CD4-positive, alpha-beta T cell treated with Interleukin-1 beta for 1 hour (primary cell): ENCODE data around the gene CEACAM4.
"Not testable (repeated sequence)": the region's sequence is repeated elsewhere in the genome, so short reads cannot be mapped to it uniquely, and the experiment has no call there.

Experiments
- DNase-seq, 2 donors: peaks; one replicate each; pipeline ENCODE4 v3.0.0-alpha.2; 2020 to 2022

The CEACAM4 gene

DNA sequence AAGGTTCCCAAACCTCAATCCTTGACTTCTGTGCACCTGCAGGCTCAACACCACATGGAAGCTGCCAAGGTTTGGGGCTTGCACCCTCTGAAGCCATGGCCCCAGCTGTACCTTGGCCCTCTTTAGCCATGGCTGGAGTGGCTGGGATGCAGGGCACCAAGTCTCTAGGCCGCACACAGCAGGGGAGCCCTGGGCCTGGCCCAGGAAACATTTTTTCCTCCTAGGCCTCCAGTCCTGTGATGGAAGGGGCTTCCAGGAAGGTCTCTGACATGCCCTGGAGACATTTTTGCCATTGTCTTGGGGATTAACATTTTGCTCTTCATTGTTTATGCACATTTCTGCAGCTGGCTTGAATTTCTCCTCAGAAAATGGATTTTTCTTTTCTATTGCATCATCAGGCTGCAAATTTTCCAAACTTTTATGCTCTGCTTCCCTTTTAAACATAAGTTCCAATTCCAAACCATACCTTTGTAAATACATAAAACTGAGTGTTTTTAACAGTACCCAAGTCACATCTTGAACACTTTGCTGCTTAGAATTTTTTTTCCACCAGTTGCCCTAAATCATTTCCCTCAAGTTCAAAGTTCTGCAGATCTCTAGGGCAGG lies 44.2 kb downstream of the CEACAM4 start:
- DNase-seq: not testable (repeated sequence)

DNA sequence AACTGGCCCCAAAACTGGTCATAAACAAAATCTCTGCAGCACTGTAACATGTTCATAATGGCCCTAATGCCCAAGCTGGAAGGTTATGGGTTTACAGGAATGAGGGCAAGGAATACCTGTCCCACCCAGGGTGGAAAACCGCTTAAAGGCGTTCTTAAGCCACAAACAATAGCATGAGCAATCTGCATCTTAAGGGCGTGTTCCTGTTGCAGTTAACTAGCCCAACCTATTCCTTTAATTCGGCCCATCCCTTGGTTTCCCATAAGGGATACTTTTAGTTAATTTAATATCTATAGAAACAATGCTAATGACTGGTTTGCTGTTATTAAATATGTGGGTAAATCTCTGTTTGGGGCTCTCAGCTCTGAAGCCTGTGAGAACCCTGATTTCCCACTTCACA lies 45.8 kb downstream of the CEACAM4 start:
- DNase-seq: not testable (repeated sequence)

DNA sequence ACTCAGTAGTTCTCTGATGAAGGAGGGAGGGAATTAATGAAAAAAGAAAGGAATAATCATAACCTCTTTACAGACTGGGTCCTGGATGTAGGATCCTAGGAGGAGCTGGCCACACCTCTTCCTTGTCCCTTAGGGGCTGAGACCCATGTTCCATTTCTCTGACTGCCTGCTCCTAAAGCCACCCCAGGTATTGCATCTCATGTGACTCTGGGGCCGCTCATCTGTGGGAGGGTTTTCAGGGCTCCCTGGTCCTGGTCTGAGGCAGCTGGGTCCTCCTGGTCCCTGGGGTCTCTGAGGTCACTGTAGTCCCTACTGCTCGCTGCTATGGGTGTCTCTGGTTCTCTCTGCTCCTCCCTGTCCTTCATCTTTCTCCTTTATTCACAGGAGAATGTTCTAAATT lies 48.0 kb downstream of the CEACAM4 start:
- DNase-seq: no peak

DNA sequence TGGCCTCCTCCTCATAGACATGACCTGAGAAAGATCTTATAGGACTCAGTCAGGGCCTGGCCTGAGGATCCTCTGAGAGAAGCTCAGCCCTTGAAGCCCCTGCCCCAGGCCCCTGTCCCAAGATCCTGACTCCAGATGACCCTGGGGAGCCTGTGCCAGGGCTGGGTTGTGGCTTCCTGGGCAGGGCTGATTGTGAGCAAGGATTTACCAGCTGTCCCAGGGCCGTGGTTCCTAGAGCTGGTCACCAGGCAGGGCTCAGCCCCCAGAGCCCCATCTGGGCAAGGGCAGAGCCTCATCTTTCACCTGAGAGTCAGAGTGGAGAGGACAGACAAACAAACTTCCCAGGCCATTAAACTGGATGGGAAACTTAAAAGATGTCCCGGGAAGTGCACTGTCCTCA lies 49.0 kb downstream of the CEACAM4 start:
- no peak for DNase-seq

DNA sequence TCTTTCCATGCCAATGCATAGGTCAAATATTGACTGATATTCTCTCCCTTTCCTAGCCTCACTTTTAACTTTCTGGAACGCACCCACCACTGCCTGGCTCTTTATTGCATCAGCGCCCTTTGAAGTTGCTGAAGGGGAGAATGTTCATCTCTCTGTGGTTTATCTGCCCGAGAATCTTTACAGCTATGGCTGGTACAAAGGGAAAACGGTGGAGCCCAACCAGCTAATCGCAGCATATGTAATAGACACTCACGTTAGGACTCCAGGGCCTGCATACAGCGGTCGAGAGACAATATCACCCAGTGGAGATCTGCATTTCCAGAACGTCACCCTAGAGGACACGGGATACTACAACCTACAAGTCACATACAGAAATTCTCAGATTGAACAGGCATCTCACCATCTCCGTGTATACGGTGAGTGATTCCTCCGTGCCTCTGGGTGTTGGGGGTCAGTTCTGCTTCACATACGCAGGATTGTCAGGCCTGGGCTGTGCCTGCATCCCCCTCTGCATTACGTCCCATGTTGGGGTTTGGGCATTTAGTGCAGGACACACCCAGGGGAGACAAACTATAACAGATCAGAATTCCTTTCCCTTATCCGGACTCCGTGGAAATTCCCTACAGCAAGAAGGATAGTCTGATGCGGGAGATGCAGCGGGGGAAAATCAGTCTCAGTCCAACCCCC lies 49.6 kb downstream of the CEACAM4 start:
- DNase-seq: no peak

DNA sequence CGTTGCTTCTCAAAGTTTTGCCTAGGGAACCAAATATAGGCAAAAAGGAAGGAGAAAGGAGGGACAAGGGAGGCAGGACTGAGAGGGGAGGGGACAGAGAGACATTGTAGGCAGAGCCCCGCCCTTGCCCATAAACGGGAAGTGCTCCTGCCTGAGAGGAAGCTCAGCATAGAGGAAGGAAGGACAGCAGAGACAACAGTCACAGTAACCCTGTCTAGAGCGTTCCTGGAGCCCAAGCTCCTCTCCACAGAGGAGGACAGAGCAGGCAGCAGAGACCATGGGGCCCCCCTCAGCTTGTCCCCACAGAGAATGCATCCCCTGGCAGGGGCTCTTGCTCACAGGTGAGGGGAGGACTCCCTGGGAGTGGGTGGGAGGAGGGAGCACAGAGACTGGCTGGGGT lies 50.9 kb downstream of the CEACAM4 start, which contains the start of gene CEACAM21:
Gene CEACAM21, plus strand, starts transcription at position 169 of the 400 bp plus-strand sequence. Its CDS starts 109 bp downstream, at position 278.
- DNase-seq: peak; percentile 54 to 74

DNA sequence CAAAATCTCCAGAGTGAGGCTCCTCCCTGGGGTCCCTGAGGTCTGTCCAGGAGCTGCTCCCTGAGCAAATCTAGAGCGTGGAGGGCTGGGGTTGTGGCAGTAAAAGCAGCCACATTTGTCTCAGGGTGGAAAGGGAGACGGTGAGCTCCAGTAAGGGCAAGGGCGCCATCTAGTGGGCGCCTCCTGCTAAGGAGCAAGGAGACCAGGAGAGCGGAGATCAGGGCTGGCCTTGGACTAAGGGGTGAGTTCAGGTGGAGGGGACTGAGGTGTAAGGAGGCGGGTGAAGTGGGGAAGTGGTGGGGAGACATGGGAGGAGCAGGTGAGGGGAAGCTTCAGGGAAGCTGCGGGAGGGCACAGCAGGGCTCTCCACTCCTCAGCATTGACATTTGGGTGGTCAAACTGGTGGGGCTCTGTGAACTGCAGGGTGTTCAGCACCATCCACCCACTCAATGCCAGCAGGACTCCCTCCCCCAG lies 56.2 kb downstream of the CEACAM4 start:
- peak; percentile 84 to 87 for DNase-seq

DNA sequence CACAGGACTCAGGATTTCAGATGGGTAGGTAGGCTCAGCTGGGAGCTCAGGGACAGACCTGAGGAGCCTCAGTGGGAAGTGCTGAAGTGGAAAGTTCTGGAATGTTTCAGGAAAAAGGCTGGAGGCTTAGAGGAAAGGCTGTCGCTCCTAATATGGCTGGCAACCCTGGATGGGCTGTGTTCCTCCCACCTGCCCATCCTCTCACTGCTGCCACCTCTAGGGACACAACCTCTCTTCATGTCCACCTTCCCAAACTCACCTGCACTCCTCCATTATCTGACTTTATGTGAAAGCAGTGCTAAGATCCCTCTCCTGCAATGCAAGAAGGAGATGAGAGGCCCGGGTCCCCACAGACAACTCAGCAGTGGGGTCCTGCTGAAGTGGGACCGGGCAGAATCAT lies 56.7 kb downstream of the CEACAM4 start:
- no peak for DNase-seq

DNA sequence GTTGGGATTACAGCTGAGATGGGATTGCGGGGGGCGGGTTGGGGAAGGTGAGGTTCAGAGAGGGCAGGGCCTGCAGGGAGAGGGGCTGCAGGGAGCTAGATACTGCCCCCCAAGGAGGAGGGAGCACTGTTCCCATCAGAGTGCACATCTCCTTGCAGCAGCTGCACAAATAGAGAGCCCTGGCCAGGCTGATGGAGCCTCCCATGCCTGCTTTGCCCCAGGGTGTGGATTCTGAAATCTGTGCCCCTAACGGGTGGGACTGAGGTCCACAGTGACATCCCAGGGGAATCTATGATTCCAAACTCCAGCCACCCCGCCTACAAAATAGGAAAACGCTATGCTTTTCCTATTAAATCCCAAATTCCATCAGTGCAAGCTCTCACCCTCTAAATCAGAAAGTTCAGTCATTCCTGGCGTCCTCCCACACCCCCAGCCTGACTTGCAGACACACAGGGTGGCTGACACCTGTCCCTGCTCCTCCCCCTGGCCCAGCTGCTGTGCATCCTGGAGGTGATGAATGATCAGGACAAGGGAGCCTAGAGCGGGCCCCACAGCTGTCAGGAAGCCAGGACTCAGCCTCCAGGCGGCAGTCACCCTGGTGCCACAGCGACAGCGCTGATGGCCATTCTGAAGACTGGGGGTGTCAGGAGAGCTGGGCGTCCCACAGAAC lies 57.3 kb downstream of the CEACAM4 start:
- no peak for DNase-seq
